Nephron progenitor cell (in vitro differentiated cells): Measurements from ENCODE around the gene LCN9.

Experiments used
- DNase-seq: peaks from one replicate; pipeline ENCODE4 v3.0.0; 2021
- H3K27ac Mint-ChIP-seq: 2 replicates; pipeline ENCODE4 v1.8.0; 2021; ENCODE audit warnings: mild to moderate bottlenecking, moderate library complexity, mixed read lengths
- H3K27me3 Mint-ChIP-seq: 2 replicates; pipeline ENCODE4 v1.8.0; 2021; ENCODE audit warnings: mild to moderate bottlenecking, low read depth, mixed read lengths; ENCODE audit not compliant: poor library complexity
- H3K36me3 Mint-ChIP-seq: 2 replicates; pipeline ENCODE4 v1.8.0; 2021; ENCODE audit warnings: low read depth, mixed read lengths
- H3K4me1 Mint-ChIP-seq: 2 replicates; pipeline ENCODE4 v1.8.0; 2021; ENCODE audit warnings: mixed read lengths
- H3K4me3 Mint-ChIP-seq: 2 replicates; pipeline ENCODE4 v1.8.0; 2021; ENCODE audit warnings: mild to moderate bottlenecking, moderate library complexity, mixed read lengths
- H3K9me3 Mint-ChIP-seq: 2 replicates; pipeline ENCODE4 v1.8.0; 2021; ENCODE audit warnings: mild to moderate bottlenecking, moderate library complexity, mixed read lengths
- TF ChIP-seq, protein P1 (sequence below): fragments of 200-600 bp; sonication (generic); IDR thresholded peaks from 2 replicates; pipeline ENCODE4 v1.5.0; 2021; ENCODE audit warnings: antibody characterized with exemption

LCN9 gene

DNA sequence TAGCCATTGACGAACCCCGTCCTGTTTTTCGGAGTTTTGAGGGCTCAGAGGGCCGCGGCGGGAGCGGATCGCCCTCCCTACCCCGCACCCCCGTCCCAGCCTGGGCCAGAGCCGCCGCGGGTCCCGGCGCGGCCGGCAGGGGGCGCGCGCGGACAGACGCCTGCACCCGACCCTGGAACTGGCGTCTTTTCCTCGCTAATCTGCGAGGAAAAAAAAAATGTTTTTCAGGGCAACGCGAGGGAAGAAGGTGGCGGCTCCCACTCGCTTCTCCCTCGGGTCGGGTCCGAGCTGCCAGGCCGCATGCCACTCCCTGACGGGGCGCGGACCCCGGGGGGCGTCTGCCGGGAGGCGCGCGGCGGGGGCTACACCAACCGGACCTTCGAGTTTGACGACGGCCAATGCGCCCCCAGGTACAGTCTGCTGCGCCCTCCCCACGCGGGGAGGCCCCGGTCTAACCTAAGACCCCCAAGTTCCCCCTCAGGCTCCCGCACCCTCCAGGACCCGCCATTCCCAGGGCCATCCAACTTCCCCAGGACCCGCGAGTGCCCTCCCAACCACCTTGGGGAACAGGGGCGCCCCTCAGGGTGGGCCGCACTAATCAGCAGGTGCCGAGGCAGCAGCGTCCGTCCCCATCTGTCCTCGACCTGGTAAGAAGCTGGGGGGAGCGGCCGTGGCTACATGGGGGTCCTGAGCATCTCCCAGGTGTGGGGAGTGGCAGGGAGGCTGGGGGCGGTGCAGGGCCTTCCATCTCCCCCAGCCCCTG is 39.0 kb downstream of the LCN9 start, which contains the start of gene KCNT1:
KCNT1 (plus strand) TSS at position 227 of the 763 bp plus-strand sequence; CDS start at position 301, 74 bp downstream.
- Mint-ChIP-seq H3K27ac (no peak within 1 kb of the TSS), H3K4me3 (no peak within 1 kb of the TSS), H3K9me3 (no peaks in the 10 kb centered on the region), H3K27me3 (peaks cover 54% of the 10 kb centered on the region), H3K4me1 (peaks cover 4% of the 10 kb centered on the region), H3K36me3 (no peaks in the 10 kb centered on the region)
- DNase-seq = peak; percentile 89
- TF ChIP-seq, protein P1, sequence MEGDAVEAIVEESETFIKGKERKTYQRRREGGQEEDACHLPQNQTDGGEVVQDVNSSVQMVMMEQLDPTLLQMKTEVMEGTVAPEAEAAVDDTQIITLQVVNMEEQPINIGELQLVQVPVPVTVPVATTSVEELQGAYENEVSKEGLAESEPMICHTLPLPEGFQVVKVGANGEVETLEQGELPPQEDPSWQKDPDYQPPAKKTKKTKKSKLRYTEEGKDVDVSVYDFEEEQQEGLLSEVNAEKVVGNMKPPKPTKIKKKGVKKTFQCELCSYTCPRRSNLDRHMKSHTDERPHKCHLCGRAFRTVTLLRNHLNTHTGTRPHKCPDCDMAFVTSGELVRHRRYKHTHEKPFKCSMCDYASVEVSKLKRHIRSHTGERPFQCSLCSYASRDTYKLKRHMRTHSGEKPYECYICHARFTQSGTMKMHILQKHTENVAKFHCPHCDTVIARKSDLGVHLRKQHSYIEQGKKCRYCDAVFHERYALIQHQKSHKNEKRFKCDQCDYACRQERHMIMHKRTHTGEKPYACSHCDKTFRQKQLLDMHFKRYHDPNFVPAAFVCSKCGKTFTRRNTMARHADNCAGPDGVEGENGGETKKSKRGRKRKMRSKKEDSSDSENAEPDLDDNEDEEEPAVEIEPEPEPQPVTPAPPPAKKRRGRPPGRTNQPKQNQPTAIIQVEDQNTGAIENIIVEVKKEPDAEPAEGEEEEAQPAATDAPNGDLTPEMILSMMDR = peak; percentile 94

DNA sequence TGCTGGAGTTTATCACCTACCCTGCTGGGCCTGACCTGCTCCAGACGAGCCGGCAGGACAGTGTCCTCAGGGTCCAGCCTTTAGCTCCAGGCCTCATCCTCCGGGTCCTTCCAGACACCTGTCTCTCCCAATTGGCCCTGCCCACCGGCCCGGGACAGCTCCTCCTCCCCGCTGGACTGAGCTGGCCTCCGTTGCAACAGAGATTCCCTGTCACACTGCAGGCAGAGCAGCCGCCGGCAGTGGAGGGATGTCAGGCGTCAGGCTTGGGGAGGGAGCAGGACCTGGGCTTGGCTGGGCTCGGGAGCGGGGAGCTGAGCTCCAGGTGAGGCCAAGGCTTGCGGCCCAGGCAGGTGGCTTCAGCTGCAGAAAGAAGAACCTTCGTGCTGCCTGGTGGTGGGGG is 40.6 kb downstream of the LCN9 start:
- H3K4me1 Mint-ChIP-seq = no peaks in the 10 kb centered on the region
- DNase-seq = peak; percentile 34
- peaks cover 56% of the 10 kb centered on the region for H3K27me3 Mint-ChIP-seq
- TF ChIP-seq, protein P1 = no peak
- no peak overlapping the region for H3K4me3 Mint-ChIP-seq
- no peaks in the 10 kb centered on the region for H3K36me3 Mint-ChIP-seq
- no peak overlapping the region for H3K27ac Mint-ChIP-seq
- H3K9me3 Mint-ChIP-seq = no peaks in the 10 kb centered on the region

DNA sequence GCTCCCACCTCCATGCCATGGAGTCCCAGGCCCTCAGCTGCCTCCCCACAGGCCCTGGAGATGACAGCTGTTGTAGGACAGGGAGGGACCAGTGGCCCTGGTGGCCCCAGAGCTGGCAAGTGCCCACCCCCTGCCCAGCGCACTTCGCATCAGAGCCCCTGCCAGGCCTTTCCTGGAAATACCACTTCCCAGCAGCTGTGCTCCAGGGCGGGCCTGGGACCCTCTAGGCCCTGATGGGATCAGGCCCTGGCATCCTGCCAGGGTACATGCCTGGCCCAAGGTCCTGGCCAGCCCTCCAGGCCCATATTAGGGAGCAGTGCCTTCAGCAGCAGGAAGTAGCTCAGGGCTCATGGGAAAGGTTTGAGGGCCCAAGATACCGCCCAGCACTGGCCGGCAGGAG is 41.4 kb downstream of the LCN9 start:
- Mint-ChIP-seq H3K36me3 (no peaks in the 10 kb centered on the region), H3K4me1 (no peaks in the 10 kb centered on the region), H3K9me3 (no peaks in the 10 kb centered on the region), H3K4me3 (no peak overlapping the region), H3K27me3 (peaks cover 64% of the 10 kb centered on the region), H3K27ac (no peak overlapping the region)
- TF ChIP-seq, protein P1 = no peak
- no peak for DNase-seq

DNA sequence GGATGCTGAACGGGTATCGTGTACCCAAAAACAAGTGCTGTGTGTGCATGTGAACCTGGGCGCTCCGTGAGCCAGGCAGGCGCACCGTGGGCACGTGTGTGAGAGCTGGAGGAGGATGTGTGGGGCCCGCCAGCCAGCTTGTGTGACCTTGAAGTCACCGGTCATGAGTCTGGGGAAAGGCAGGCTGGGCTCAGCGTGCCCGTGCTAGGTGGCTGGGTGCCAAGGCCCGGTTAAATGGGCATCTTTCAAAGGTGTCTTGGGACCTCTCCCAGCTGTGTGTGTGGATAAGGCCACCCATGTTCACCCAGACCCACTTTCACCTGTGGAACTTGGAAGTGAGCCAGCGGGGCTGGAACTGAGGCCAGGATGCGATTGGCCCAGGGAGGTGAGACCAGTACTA is 42.3 kb downstream of the LCN9 start:
- no peak for DNase-seq
- H3K27ac Mint-ChIP-seq = no peak overlapping the region
- no peaks in the 10 kb centered on the region for H3K9me3 Mint-ChIP-seq
- peaks cover 68% of the 10 kb centered on the region for H3K27me3 Mint-ChIP-seq
- no peak overlapping the region for H3K4me3 Mint-ChIP-seq
- no peaks in the 10 kb centered on the region for H3K36me3 Mint-ChIP-seq
- H3K4me1 Mint-ChIP-seq = no peaks in the 10 kb centered on the region
- TF ChIP-seq, protein P1 = no peak

DNA sequence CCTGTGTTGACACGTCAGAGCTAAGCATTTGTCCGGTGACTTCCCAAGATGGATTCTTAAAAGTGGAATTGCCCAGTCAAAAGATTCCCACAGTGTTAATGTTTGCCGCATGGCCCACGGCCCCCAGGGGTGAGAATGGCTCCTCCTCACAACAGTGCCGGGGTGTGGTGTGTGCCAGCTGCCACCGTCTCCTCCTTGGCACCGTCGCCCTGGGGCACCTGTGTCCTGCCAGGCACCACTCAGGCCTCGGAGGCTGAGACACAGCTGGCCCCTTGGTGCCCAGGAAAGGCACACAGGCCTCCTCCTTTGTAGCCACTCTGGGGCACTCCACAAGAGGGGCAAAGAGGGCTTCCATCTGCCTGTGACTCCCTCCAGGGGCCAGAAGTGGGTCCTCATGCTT is 43.2 kb downstream of the LCN9 start:
- TF ChIP-seq, protein P1 = no peak
- no peaks in the 10 kb centered on the region for H3K36me3 Mint-ChIP-seq
- H3K27me3 Mint-ChIP-seq = peaks cover 70% of the 10 kb centered on the region
- H3K9me3 Mint-ChIP-seq = no peaks in the 10 kb centered on the region
- no peak overlapping the region for H3K27ac Mint-ChIP-seq
- H3K4me3 Mint-ChIP-seq = no peak overlapping the region
- H3K4me1 Mint-ChIP-seq = no peaks in the 10 kb centered on the region
- DNase-seq = no peak
